CD4-positive, CD25-positive, alpha-beta regulatory T cell (primary cell): ENCODE data around the gene SPNS3. TPM values are rescaled to one million over a fixed set of nuclear protein-coding genes. Genes with fewer than 3 reads are reported as not detected.

Experiments
- ATAC-seq, 2 donors: fragments of 150-1000 bp; cut with Tn5 transposase; one replicate each; pipeline ENCODE4 v1.10.0; 2021; ENCODE audit warnings: low read depth in 2 of 2, moderate number of reproducible peaks in 2 of 2, moderate library complexity in 1 of 2
- DNase-seq, 3 donors: peaks; one replicate each; pipeline versions ENCODE4 v3.0.0 to v3.0.0-alpha.2; 2012 to 2022; ENCODE audit warnings: mixed read lengths in 1 of 3
- H3K27ac ChIP-seq: one replicate; pipeline ENCODE4 v1.7.0; 2013; ENCODE audit warnings: mild to moderate bottlenecking, low read length; ENCODE audit not compliant: insufficient read depth, poor library complexity, severe bottlenecking
- H3K27me3 ChIP-seq: one replicate; pipeline ENCODE4 v1.7.0; 2013; ENCODE audit warnings: low read length; ENCODE audit not compliant: control insufficient read depth, insufficient read depth
- H3K36me3 ChIP-seq: one replicate; pipeline ENCODE4 v1.7.0; 2013; ENCODE audit warnings: mild to moderate bottlenecking, low read length, moderate library complexity; ENCODE audit not compliant: control insufficient read depth, insufficient read depth
- H3K4me1 ChIP-seq: 2 replicates; pipeline ENCODE4 v1.7.0; 2013; ENCODE audit warnings: mild to moderate bottlenecking, low read length; ENCODE audit not compliant: insufficient read depth, control insufficient read depth, poor library complexity, severe bottlenecking
- H3K4me3 ChIP-seq: one replicate; pipeline ENCODE4 v1.7.0; 2013; ENCODE audit warnings: low read depth, mild to moderate bottlenecking, low read length, moderate library complexity
- H3K9me3 ChIP-seq, 2 experiments: 1 replicate in 1 of 2; 2 replicates in 1 of 2; pipeline ENCODE4 v1.7.0; 2013; ENCODE audit warnings: low read length in 2 of 2, mild to moderate bottlenecking in 1 of 2, moderate library complexity in 1 of 2; ENCODE audit not compliant: control insufficient read depth in 2 of 2
- H3K27ac Mint-ChIP-seq, 3 donors: one replicate each; pipeline ENCODE4 v1.8.0; 2020 to 2022; ENCODE audit warnings: mild to moderate bottlenecking in 3 of 3, mixed read lengths in 3 of 3, moderate library complexity in 2 of 3
- H3K27me3 Mint-ChIP-seq: one replicate; pipeline ENCODE4 v1.8.0; 2022; ENCODE audit warnings: mild to moderate bottlenecking, mixed read lengths
- H3K36me3 Mint-ChIP-seq: one replicate; pipeline ENCODE4 v1.8.0; 2020; ENCODE audit warnings: mixed read lengths
- H3K4me1 Mint-ChIP-seq, 4 donors: one replicate each; pipeline ENCODE4 v1.8.0; 2020 to 2022; ENCODE audit warnings: mixed read lengths in 4 of 4, mild to moderate bottlenecking in 1 of 4
- H3K4me3 Mint-ChIP-seq, 4 donors: one replicate each; pipeline ENCODE4 v1.8.0; 2020 to 2022; ENCODE audit warnings: mild to moderate bottlenecking in 4 of 4, mixed read lengths in 4 of 4, moderate library complexity in 3 of 4
- H3K9me3 Mint-ChIP-seq, 7 donors: one replicate each; pipeline ENCODE4 v1.8.0; 2020 to 2022; ENCODE audit warnings: mixed read lengths in 7 of 7, mild to moderate bottlenecking in 3 of 7, moderate library complexity in 2 of 7
- polyA plus RNA-seq, 4 donors: library from polyadenylated mRNA; unstranded; fragments of 300-500 nt; fragmentation: Illumina TruSeq; gene quantifications; one replicate each; pipeline ENCODE4 v1.2.3, GENCODE V29; 2021
- total RNA-seq: library from RNA; stranded (reverse); gene quantifications from one replicate; pipeline ENCODE4 v1.2.3, GENCODE V29; 2022

The SPNS3 gene
- total and polyA plus RNA-seq, 5 donors from 2014 or later = 2.5 to 8.8 (median 7.6) TPM

- Mint-ChIP-seq H3K27ac (peak overlapping the region in 1 of 3 donors; percentile 25), H3K9me3 (no peaks in the 10 kb centered on the region), H3K27me3 (peaks cover 5% of the 10 kb centered on the region), H3K4me1 (peaks cover 0 to 5% (median 2%) of the 10 kb centered on the region in 4 donors), H3K4me3 (peak overlapping the region in 3 of 4 donors; percentile 43 to 57 (median 56)), H3K36me3 (no peaks in the 10 kb centered on the region)
- DNase-seq = peak; percentile 78 to 88 (median 82)
- ATAC-seq = peak; percentile 91
- Histone ChIP-seq H3K36me3 (no peaks in the 10 kb centered on the region), H3K27me3 (no peaks in the 10 kb centered on the region), H3K4me1 (peaks cover 6% of the 10 kb centered on the region), H3K9me3 (no peaks in the 10 kb centered on the region), H3K4me3 (no peak overlapping the region), H3K27ac (no peak overlapping the region)
These were observed 20.6 kb upstream of the SPNS3 start for GRCh38 chr17:4412933-4413831.

GRCh38 chr17:4417129-4417667, 16.5 kb upstream of the SPNS3 start:
- no peak for DNase-seq
- H3K9me3 Mint-ChIP-seq = no peaks in the 10 kb centered on the region
- peaks cover 0 to 10% (median 4%) of the 10 kb centered on the region in 4 donors for H3K4me1 Mint-ChIP-seq
- no peak overlapping the region for H3K27ac ChIP-seq
- no peak overlapping the region for H3K27ac Mint-ChIP-seq
- no peaks in the 10 kb centered on the region for H3K36me3 ChIP-seq
- no peak for ATAC-seq
- peaks cover 6% of the 10 kb centered on the region for H3K4me1 ChIP-seq
- H3K4me3 Mint-ChIP-seq = no peak overlapping the region
- H3K27me3 Mint-ChIP-seq = peaks cover 4% of the 10 kb centered on the region
- no peaks in the 10 kb centered on the region for H3K27me3 ChIP-seq
- no peaks in the 10 kb centered on the region for H3K9me3 ChIP-seq
- H3K36me3 Mint-ChIP-seq = no peaks in the 10 kb centered on the region
- H3K4me3 ChIP-seq = no peak overlapping the region

DNA sequence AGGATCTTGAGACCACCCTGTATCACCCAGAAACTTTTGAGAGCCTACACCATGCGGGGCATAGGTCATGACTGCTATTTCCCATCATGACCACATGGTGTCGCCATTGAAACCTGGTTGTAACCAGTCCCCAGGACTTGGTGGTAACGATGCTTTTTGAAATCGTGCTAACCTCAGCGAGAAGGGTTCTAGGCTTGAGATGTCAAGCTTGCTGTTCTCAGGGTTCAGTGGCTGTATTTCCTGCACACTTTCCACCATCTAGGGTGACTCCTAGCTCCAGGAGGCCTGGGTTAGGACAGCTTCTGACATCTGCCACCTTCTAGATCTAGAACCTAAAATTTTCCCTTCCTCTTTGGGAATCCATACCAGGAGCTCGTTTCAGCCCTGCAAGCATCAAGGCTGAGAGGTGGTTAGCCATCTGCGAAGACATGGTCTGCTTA, 13.0 kb upstream of the SPNS3 start:
- peak; percentile 85 to 89 for ATAC-seq
- peak overlapping the region in 1 of 3 donors; percentile 74 for H3K27ac Mint-ChIP-seq
- H3K4me3 Mint-ChIP-seq = no peak overlapping the region
- H3K4me1 Mint-ChIP-seq = peaks cover 0 to 5% (median 2%) of the 10 kb centered on the region in 4 donors
- H3K36me3 Mint-ChIP-seq = no peaks in the 10 kb centered on the region
- H3K27me3 Mint-ChIP-seq = peaks cover 5% of the 10 kb centered on the region
- Histone ChIP-seq H3K4me3 (no peak overlapping the region), H3K36me3 (no peaks in the 10 kb centered on the region), H3K9me3 (no peaks in the 10 kb centered on the region), H3K27me3 (no peaks in the 10 kb centered on the region), H3K27ac (no peak overlapping the region), H3K4me1 (no peaks in the 10 kb centered on the region)
- peak; percentile 32 to 83 (median 70) for DNase-seq
- H3K9me3 Mint-ChIP-seq = no peaks in the 10 kb centered on the region

DNA sequence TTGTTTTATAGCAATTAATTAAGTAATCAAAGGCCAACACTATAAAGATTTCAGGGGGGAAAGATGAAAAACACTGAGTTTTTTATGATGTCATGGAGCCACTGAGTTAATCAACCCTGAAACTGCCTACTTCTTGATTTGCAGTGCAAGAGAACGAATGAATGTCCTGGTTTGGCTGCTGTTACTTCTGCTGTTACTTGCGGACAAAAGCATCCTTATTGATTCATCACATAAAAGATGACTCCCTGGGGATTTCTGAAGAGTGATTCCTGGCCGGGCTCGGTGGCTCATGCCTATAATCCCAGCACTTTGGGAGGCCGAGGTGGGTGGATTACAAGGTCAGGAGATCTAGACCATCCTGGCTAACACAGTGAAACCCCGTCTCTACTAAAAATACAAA, 10.9 kb upstream of the SPNS3 start:
- no peak for ATAC-seq
- Histone ChIP-seq H3K27me3 (peaks cover 2% of the 10 kb centered on the region), H3K36me3 (no peaks in the 10 kb centered on the region), H3K27ac (no peak overlapping the region), H3K9me3 (no peaks in the 10 kb centered on the region), H3K4me1 (no peaks in the 10 kb centered on the region), H3K4me3 (no peak overlapping the region)
- Mint-ChIP-seq H3K27me3 (peaks cover 5% of the 10 kb centered on the region), H3K9me3 (no peaks in the 10 kb centered on the region), H3K36me3 (no peaks in the 10 kb centered on the region), H3K4me3 (no peak overlapping the region), H3K27ac (no peak overlapping the region), H3K4me1 (peaks cover 0 to 5% (median 2%) of the 10 kb centered on the region in 4 donors)
- DNase-seq = no peak

- ATAC-seq (no peak), DNase-seq (no peak)
- no peaks in the 10 kb centered on the region for H3K9me3 ChIP-seq
- no peaks in the 10 kb centered on the region for H3K36me3 ChIP-seq
- no peak overlapping the region for H3K4me3 ChIP-seq
- no peaks in the 10 kb centered on the region for H3K36me3 Mint-ChIP-seq
- peaks cover 0 to 5% (median 2%) of the 10 kb centered on the region in 4 donors for H3K4me1 Mint-ChIP-seq
- peaks cover 5% of the 10 kb centered on the region for H3K27me3 Mint-ChIP-seq
- peak overlapping the region in 1 of 3 donors; percentile 38 for H3K27ac Mint-ChIP-seq
- no peaks in the 10 kb centered on the region for H3K4me1 ChIP-seq
- no peak overlapping the region for H3K4me3 Mint-ChIP-seq
- H3K27ac ChIP-seq = no peak overlapping the region
- no peaks in the 10 kb centered on the region for H3K9me3 Mint-ChIP-seq
- H3K27me3 ChIP-seq = peaks cover 2% of the 10 kb centered on the region
These were observed 8.3 kb upstream of the SPNS3 start for GRCh38 chr17:4425398-4425797.

GRCh38 chr17:4426499-4427208, 7.1 kb upstream of the SPNS3 start:
- no peaks in the 10 kb centered on the region for H3K9me3 Mint-ChIP-seq
- no peak for ATAC-seq
- Histone ChIP-seq H3K4me1 (no peaks in the 10 kb centered on the region), H3K9me3 (no peaks in the 10 kb centered on the region), H3K36me3 (no peaks in the 10 kb centered on the region), H3K27me3 (peaks cover 2% of the 10 kb centered on the region), H3K27ac (no peak overlapping the region), H3K4me3 (no peak overlapping the region)
- no peaks in the 10 kb centered on the region for H3K36me3 Mint-ChIP-seq
- H3K27me3 Mint-ChIP-seq = peaks cover 5% of the 10 kb centered on the region
- H3K27ac Mint-ChIP-seq = no peak overlapping the region
- H3K4me1 Mint-ChIP-seq = no peaks in the 10 kb centered on the region
- DNase-seq = no peak
- H3K4me3 Mint-ChIP-seq = no peak overlapping the region

GRCh38 chr17:4427505-4427904, 6.2 kb upstream of the SPNS3 start:
- H3K27me3 ChIP-seq = peaks cover 2% of the 10 kb centered on the region
- H3K27ac ChIP-seq = no peak overlapping the region
- no peak overlapping the region for H3K4me3 ChIP-seq
- H3K4me1 Mint-ChIP-seq = no peaks in the 10 kb centered on the region
- no peaks in the 10 kb centered on the region for H3K4me1 ChIP-seq
- DNase-seq = no peak
- no peak for ATAC-seq
- H3K27me3 Mint-ChIP-seq = peaks cover 5% of the 10 kb centered on the region
- H3K9me3 ChIP-seq = no peaks in the 10 kb centered on the region
- H3K4me3 Mint-ChIP-seq = no peak overlapping the region
- no peaks in the 10 kb centered on the region for H3K36me3 Mint-ChIP-seq
- no peak overlapping the region for H3K27ac Mint-ChIP-seq
- H3K36me3 ChIP-seq = no peaks in the 10 kb centered on the region
- no peaks in the 10 kb centered on the region for H3K9me3 Mint-ChIP-seq
